NCI-H510A treated with DMSO at 0.1 percent for 48 hours (cell line): Measurements from ENCODE around the gene SLC9A8.
A peak's percentile ranks its signal among the peaks of the same experiment; 100 is the strongest.

Source experiments
- DNase-seq: peaks from one replicate; lab custom pipeline; 2025; lab: John Stamatoyannopoulos, UW

SLC9A8 gene

DNA sequence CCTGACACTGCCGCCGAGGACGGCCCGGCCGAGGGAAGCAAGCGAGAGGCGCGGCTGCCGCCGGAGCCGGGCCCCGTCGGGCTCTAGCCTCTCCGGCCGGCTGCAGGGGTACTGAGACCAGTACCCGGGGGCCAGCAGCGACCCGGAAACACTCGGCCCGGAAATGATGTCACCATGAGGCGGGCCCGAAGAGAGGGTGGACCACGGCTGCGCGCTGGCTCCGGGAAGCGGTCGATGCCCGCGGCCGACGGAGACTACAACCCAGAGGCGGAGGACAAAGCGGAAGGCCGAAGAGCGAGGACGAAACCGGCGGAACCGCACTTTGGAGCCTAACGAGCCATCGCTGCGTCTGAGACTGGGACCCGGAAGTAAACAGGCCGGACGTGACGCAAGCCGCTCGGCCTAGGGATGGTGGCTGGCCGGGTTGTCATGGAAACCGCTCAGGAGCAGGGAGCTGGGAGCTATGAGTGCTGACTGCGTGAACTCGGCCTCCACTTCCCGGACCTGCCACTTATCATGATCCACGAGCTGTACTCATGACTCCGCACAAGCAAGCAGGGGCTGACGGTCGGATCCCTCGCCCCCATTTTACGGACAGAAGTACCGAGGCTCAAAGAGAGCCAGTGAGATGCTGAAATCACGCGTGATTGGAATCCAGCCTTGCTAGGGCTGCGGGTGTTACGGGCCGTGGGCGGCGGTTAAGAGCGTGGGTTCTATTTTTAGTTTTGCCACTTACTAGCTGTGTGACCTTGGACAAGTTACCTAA, 102.9 kb downstream of the SLC9A8 start, which contains the start of gene SPATA2:
TSS of gene SPATA2 (minus strand) at position 150 of the 766 bp plus-strand sequence. CDS start 7,039 bp downstream, outside the sequence.
- peak; percentile 80 for DNase-seq

DNA sequence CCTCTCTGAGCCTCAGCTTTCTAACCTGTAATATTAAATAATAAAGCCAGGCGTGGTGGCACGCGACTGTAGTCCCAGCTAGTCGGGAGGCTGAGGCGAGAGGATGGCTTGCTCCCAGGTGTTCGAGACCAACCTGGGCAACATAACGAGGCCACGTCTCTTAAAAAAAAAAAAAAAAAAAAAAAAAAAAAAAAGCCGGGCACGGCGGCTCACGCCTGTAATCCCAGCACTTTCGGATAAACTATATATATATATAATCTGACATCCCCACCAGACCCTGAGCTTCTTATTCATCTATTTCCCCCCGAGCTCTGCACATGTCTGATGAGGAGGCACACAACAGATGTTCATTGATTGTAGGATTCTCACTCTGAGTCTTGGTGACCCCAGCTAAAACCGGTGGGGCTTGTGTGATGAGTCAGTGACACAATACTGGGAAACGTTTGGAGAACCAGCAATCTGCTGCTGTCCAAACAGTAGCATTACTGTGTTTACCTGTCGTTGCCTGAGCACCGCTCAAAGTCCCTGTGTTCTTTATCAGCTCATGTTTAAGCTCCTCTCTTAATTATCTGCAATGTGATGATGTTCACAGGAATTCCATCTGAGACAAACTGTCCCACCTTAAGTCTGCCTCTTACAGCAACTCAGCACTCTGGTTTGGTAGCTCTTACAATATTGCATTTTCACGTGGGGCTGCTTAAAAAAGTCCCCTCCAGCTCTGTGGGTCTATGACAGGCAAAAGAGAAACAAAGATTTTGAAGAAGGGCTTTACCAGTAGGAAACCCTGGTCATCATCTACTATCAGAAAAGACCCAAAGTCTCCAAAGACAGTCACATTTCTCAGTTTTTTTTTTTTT, 103.7 kb downstream of the SLC9A8 start:
- DNase-seq: peak; percentile 58

DNA sequence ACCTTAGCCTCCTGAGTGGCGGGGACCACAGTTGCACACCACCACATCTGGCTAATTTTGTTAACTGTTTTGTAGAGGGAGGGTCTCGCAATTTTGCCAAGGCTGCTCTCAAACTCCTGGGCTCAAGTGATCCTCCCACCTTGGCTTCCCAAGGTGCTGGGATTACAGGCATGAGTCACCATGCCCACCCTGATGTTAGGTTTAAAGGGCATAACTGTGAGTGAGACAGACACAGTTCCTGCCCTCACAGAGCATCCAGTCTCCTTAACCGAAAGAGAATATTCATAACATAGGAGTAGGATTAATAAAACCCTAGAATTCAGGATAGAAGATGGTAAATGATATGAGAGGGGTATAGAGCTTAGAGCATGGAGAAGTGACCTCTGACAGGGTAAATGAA, 105.8 kb downstream of the SLC9A8 start:
- DNase-seq: no peak

DNA sequence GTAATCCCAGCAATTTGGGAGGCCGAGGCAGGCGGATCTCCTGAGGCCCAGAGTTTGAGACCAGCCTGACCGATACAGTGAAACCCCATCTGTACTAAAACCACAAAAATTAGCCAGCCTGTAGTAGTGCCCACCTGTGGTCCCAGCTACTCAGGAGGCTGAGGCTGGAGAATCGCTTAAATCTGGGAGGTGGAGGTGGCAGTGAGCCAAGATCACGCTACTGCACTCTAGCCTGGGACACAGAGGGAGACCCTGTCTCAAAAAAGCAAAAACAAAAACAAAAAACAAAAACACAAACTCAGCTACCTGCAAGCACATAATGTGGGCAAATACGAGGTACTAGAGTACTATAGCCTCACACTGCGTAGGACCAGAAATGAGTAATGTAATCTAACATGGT, 106.4 kb downstream of the SLC9A8 start:
- DNase-seq: no peak

DNA sequence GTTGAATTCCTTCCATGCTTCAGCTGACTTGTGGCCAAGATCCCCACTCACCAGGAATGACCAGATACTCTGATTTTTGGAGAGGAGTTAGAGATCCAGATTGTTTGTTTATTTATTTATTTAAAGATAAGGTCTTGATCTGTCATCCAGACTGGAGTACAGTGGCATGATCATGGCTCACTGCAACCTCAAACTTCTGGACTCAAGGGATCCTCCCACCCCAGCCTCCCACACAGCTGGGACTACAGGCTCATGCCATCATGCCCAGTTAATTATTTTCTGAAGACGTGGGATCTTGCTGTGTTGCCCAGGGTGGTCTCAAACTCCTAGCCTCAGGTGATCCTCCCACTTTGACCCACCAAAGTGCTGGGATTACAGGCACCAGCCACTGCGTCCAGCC, 106.8 kb downstream of the SLC9A8 start:
- DNase-seq: no peak

DNA sequence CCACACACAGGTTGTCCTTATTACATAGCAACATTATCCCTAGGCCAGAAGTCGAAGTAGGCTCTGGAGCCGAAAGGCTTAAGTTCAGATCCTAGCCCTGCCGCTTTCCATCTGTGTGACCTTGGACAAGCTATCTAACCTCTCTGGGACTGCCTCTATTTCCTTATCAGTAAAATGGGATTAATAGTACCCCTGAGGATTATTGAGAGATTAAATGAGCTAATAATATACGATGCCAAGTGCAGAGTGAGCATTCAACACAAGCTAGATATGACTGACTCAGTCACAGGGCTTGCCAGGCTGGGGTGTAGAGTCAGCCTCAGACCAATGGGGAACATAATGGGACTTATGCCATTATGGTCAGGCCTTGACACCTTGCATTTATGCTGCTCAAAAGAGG, 111.6 kb downstream of the SLC9A8 start:
- no peak for DNase-seq

DNA sequence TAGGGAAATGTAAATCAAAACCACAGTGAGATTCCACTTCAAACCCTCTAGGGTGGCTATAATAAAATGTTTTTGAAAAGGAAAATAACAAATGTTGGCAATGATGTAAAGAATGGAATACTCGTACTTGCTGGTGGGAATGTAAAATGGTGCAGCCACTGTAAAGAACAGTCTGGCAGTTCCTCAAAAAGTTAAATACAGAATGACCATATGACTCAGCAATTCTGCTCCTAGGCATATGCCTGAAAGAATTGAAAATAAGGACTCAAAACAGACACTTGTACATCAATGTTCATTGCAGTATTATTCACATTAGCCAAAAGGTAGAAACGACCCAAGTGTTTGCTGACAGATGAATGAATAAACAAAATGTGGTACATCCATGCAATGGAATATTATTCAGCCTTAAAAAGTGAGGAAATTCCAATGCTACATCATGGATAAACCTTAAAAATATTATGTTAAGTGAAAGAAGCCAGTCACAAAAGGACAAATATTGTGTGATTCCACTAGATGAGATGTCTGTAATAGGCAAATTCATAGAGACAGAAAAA, 113.3 kb downstream of the SLC9A8 start:
- DNase-seq: no peak

DNA sequence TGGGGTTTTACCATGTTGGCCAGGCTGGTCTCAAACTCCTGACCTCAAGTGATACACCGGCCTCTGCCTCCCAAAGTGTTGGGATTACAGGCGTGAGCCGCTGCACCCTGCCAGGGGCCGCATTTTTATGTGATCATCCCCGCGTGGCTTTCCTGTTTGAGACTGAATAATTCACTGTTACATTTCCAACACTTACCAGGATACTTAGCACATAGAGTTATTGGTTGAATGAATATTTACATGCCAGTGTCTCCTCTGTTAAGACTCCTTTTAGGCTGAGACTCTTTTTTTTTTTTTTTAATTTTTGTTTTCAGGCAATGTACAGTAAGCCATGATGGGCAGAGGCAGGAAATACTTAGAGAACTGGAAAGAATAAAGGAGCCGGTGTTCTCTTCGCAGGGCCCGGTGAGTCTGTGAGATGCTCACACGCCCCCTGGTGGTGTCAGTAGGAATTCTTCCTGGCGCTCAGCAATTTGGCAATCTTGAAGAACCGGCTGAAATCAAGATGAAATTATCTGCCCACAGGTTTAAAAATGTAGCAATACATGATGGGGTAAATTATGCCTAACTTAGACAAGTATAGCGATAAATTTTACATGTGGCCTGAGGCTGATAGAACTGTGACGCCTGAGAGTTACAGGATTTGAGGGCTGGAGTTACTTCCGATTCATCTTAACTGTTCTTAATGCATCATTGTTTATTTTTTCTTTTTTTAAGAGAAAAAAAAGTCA, 115.9 kb downstream of the SLC9A8 start:
- peak; percentile 80 for DNase-seq

DNA sequence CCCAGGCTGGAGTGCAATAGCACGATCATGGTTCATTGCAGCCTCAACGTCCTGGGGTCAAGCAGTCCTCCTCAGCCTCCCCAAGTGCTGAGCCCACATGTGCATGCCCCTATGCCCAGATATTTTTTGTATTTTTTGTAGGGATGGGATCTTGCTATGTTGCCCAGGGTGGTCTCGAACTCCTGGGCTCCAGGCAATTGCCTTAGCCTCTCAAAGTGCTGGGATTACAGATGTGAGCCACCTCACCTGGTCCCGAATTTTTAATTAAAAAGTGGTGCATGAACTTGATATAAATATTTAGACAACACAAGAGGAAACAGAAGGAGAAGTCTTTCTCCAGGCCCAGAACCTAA, 116.5 kb downstream of the SLC9A8 start:
- DNase-seq: no peak

DNA sequence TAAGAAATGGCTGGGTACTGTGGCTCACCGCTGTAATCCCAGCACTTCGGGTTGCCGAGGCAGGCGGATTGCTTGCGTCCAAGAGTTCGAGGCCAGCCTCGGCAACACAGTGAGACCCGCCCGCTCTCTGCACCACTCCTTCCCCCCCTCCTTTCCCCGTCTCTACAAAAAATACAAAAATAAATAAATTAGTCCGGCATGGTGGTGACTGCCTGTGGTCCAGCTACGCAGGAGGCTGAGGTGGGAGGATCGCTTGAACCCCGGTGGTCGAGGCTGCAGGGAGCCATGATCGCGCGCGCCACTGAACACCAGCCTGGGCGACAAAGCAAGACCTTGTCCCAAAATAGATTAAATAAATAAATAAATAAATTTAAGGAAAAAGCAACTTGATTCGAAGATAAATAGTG, 123.1 kb downstream of the SLC9A8 start:
- DNase-seq: no peak

DNA sequence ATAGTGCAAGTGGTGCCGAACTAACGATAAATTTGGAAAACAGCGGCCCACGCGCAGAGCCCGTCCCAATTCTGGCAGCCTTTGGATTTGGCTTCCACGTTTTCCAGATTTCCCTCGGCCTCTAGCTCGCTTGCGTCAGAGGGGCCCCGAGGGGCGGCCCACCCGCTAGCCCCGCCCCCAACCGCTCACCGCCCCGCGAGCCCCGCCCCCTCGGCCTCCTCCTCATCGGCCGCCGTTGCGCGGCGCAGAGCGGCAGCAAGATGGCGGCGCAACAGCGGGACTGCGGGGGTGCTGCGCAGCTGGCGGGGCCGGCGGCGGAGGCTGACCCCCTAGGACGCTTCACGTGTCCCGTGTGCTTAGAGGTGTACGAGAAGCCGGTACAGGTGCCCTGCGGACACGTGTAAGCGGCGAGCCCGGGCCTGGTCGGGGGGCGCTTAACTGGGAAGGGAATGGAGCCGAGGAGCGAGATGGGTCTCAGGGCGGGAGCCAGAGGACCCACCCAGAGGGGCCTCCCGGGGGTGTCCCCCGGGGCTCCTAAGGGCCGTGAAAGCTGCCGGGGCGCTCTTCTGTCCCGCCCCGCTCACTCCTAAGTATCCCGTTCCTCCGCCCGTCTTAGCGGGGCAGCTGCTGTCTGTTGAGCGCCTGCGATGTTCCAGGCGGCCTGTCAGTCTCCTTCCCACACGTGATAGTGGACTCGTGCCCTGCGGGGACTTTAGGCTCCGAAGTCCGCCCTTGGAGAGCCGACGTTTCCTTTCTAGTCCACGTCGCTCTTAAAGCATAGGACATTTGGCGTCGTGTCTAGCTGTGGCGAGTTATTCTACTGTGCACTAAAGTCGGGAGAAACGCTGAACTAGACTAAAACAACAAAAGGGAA, 123.8 kb downstream of the SLC9A8 start, which contains the start of gene RNF114:
TSS of gene RNF114 (plus strand) at position 245 of the 874 bp plus-strand sequence. CDS start at position 261, 16 bp downstream.
- peak; percentile 88 for DNase-seq

DNA sequence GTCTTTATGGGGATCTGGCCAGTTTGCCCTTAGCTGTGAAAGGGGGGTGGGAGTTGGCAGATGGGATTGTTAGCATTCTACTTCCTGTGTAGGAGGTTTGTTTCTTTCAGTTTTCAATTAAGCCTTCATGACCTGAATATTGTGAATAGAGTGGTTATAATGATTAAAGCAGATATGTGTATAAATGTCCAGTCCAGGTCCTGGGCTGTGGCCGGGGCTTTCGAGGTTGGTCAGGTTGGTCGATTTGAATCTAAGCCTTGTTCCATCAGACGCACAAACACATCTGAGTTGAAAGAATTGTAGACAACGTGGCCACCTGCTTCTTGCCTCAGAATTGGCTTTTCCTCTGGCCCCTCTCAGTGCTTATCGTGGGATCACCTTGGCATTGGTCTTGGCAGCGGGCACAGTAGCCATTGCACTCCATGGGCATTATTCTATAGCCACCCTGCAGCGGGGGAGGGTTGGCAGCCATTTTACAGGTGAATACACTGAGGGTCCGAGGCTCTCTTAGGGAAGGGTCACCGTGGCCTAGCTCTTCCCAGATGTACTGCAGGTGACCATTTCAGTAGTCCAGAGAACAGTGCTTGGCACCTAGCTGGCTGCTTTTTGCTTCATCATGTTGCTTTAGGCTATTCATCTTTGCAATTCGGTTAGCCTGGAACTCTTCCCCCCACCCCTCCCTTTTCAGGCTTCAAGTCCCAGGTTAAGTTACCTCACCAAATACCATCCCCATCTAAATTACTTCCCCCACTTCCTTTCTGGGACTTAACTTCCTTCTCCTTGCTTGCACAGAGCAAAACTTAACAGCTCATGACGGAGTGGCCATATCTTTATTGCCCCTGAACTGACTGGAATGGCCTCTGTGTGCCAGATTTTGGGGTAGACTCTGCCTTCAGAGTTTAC, 124.7 kb downstream of the SLC9A8 start:
- DNase-seq: no peak

DNA sequence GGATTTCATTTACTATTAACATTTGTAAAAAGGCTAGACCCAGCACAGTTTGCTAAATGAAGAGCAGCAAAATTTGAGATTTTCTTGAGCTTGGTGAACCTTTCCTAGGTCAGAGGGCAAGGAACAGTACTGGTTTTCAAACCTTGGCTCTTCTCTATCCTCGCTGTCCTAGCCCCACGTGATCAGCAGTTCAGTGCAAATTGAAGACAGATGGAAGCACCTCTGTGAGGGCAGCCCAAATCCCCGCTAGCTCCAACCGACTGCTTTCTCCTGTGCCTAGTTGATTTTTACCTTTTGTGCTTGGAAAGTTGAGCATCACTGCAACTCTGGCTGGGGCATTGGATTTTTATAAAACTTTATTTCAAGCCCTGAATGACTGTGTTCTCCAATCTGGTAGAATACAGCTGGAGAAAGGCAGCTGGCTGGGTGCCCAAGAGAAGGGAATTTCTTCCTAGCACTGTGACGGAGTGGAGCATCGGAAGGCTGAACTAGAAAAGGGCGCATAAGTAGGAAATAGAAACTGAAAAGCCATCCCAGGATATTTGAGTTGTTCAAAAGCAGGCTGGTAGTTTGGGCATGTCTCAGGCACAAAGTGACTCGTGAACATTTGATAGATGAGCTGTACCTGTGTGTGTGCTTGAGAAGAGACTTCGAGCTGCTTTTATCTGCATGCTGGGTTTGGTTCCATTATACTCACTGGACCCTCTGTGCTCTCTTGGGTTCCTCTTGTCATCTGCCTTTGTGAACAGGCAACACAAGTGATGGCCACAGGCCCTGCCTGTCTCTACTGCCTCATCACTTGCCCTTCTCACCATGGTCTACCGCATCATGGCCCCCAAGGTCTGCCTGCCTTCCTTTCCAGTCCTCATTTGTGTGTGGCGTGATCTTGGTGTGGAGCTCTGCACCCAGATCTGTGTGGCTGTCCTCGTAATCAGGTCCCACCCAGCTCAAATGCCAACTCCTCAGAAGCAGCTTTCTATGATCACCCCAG, 125.8 kb downstream of the SLC9A8 start:
- DNase-seq: no peak

DNA sequence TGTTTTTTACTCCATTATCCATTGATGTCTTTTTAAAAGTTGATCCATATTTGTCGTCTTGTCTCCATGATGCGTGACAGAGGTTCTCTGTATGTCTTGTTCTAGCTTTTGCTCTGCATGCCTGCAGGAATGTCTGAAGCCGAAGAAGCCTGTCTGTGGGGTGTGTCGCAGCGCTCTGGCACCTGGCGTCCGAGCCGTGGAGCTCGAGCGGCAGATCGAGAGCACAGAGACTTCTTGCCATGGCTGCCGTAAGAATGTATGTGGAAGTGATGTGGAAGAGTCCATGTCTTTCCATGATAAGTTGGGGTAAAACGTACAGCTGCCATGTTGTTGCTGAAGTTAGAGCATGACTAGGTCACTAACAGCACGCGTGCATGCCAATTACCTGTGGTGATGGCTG, 128.8 kb downstream of the SLC9A8 start:
- DNase-seq: no peak
